ENCODE data around the gene MYO5A.

DNA sequence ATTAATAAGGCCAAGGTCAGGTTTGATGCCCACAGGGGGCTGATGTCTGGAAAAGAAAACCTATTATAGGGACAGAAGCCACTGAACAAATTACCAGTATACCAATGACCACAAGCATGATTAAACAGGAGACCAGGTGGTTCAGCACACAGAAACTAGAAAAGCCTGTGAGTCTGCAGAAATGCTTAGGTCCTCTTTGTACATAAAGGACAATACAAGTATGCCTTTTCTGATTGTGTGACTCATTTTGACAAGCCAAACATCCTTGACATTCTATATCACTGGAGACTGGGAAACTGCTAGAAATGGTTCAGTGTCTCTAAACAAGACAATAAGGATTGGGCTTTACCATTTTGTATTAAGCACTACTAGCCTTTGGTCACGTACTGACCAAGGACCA is 119.9 kb downstream of the MYO5A start:
- TF ChIP-seq, protein P1, sequence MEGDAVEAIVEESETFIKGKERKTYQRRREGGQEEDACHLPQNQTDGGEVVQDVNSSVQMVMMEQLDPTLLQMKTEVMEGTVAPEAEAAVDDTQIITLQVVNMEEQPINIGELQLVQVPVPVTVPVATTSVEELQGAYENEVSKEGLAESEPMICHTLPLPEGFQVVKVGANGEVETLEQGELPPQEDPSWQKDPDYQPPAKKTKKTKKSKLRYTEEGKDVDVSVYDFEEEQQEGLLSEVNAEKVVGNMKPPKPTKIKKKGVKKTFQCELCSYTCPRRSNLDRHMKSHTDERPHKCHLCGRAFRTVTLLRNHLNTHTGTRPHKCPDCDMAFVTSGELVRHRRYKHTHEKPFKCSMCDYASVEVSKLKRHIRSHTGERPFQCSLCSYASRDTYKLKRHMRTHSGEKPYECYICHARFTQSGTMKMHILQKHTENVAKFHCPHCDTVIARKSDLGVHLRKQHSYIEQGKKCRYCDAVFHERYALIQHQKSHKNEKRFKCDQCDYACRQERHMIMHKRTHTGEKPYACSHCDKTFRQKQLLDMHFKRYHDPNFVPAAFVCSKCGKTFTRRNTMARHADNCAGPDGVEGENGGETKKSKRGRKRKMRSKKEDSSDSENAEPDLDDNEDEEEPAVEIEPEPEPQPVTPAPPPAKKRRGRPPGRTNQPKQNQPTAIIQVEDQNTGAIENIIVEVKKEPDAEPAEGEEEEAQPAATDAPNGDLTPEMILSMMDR (IDR thresholded peaks at IDR 0.05; ENCODE audit: insufficient read depth, low read length, poor library complexity, severe bottlenecking) = no peak
- no peak for TF ChIP-seq EZH2phosphoT487 (conservative IDR thresholded peaks at IDR 0.05; ENCODE audit: low read length)

All from SU-DHL-6 (cell line).